GM12878 (cell line): ENCODE measurements around the gene HCST. TPM values are rescaled to one million over a fixed set of nuclear protein-coding genes. Genes with fewer than 3 reads are reported as not detected.

ENCODE experiments used
- BMI1 ChIP-seq: fragments of 450-650 bp; IDR thresholded peaks from 2 replicates; pipeline ENCODE4 v1.6.1; 2016; ENCODE audit warnings: mild to moderate bottlenecking, moderate library complexity, borderline replicate concordance
- CBFB ChIP-seq: IDR thresholded peaks from 2 replicates; pipeline ENCODE4 v1.6.1; 2016; ENCODE audit warnings: antibody characterized with exemption, low read depth
- CREB1 ChIP-seq: IDR thresholded peaks from 2 replicates; pipeline ENCODE4 v1.6.1; 2012; ENCODE audit warnings: low read depth, mild to moderate bottlenecking, inconsistent platforms
- DPF2 ChIP-seq: fragments of 450-650 bp; IDR thresholded peaks from 2 replicates; pipeline ENCODE4 v1.6.1; 2017; ENCODE audit warnings: mild to moderate bottlenecking
- ETV6 ChIP-seq, 2 experiments: fragments of 450-650 bp in 1 of 2; IDR thresholded peaks in 1 of 2; conservative IDR thresholded peaks in 1 of 2; 2 replicates each; pipeline ENCODE4 v1.6.1; 2014; ENCODE audit warnings: antibody characterized with exemption in 1 of 2, borderline replicate concordance in 1 of 2, low read depth in 1 of 2, mild to moderate bottlenecking in 1 of 2, moderate library complexity in 1 of 2
- IRF5 ChIP-seq: fragments of 450-650 bp; IDR thresholded peaks from 2 replicates; pipeline ENCODE4 v1.6.1; 2017; ENCODE audit warnings: borderline replicate concordance
- JUNB ChIP-seq: IDR thresholded peaks from 2 replicates; pipeline ENCODE4 v1.6.1; 2016; ENCODE audit warnings: antibody characterized with exemption, mild to moderate bottlenecking
- KDM1A ChIP-seq: fragments of 200-600 bp; sonication (generic); IDR thresholded peaks from 2 replicates; pipeline ENCODE4 v1.6.1; 2016; ENCODE audit warnings: borderline replicate concordance
- NBN ChIP-seq: fragments of 450-650 bp; IDR thresholded peaks from 2 replicates; pipeline ENCODE4 v1.6.1; 2016
- NR2C2 ChIP-seq: IDR thresholded peaks from 2 replicates; pipeline ENCODE4 v1.6.1; 2011; ENCODE audit warnings: borderline replicate concordance, low read depth; ENCODE audit not compliant: control insufficient read depth, insufficient read length
- POLR2AphosphoS5 ChIP-seq: IDR thresholded peaks from 2 replicates; pipeline ENCODE4 v1.6.1; 2011; ENCODE audit warnings: mild to moderate bottlenecking, low read length, inconsistent platforms
- RB1 ChIP-seq: fragments of 450-650 bp; formaldehyde crosslinking; IDR thresholded peaks from 2 replicates; pipeline ENCODE4 v1.6.1; 2017; ENCODE audit warnings: mild to moderate bottlenecking, borderline replicate concordance
- RBBP5 ChIP-seq: fragments of 200-600 bp; sonication (generic); conservative IDR thresholded peaks from 2 replicates; pipeline ENCODE4 v1.6.1; 2016
- RFX5 ChIP-seq: IDR thresholded peaks from 2 replicates; pipeline ENCODE4 v1.6.1; 2011; ENCODE audit warnings: low read depth, low read length, improper control_type of control experiment
- SMAD1 ChIP-seq: fragments of 450-650 bp; IDR thresholded peaks from 2 replicates; pipeline ENCODE4 v1.6.1; 2018; ENCODE audit warnings: mild to moderate bottlenecking, low read depth; ENCODE audit not compliant: partially characterized antibody
- SP1 ChIP-seq: IDR thresholded peaks from one replicate; pipeline ENCODE4 v1.6.1; 2011; ENCODE audit warnings: low read depth, low read length
- STAT1 ChIP-seq: fragments of 450-650 bp; conservative IDR thresholded peaks from 2 replicates; pipeline ENCODE4 v1.6.1; 2014; ENCODE audit warnings: antibody characterized with exemption, mild to moderate bottlenecking
- SUPT20H ChIP-seq: IDR thresholded peaks from 2 replicates; pipeline ENCODE4 v1.6.1; 2011; ENCODE audit warnings: low read depth, mild to moderate bottlenecking, low read length, moderate library complexity, borderline replicate concordance; ENCODE audit not compliant: control insufficient read depth
- SUZ12 ChIP-seq: fragments of 200-600 bp; sonication (generic); IDR thresholded peaks from one replicate; pipeline ENCODE4 v1.6.1; 2018; ENCODE audit warnings: antibody characterized with exemption, mild to moderate bottlenecking; ENCODE audit not compliant: unreplicated experiment
- TBL1XR1 ChIP-seq: IDR thresholded peaks from 2 replicates; pipeline ENCODE4 v1.6.1; 2012; ENCODE audit warnings: low read depth, low read length, improper control_type of control experiment
- TCF12 ChIP-seq: IDR thresholded peaks from 2 replicates; pipeline ENCODE4 v1.6.1; 2011; ENCODE audit warnings: low read depth, mild to moderate bottlenecking, low read length
- ZBTB4 ChIP-seq: fragments of 450-650 bp; formaldehyde crosslinking; IDR thresholded peaks from 2 replicates; pipeline ENCODE4 v1.4.0; 2022; ENCODE audit warnings: mild to moderate bottlenecking, moderate library complexity
- ZBTB40 ChIP-seq: fragments of 450-650 bp; IDR thresholded peaks from 2 replicates; pipeline ENCODE4 v1.6.1; 2016; ENCODE audit warnings: mild to moderate bottlenecking, moderate library complexity, borderline replicate concordance
- ZNF24 ChIP-seq: fragments of 450-650 bp; IDR thresholded peaks from 2 replicates; pipeline ENCODE4 v1.6.1; 2017; ENCODE audit warnings: antibody characterized with exemption, mild to moderate bottlenecking
- polyA plus RNA-seq, 11 experiments: library from polyadenylated mRNA; depleted of rRNA in 4 of 11; unstranded in 6 of 11; stranded (reverse) in 5 of 11; fragments of >200 nt; fragmentation: Nextera tagmentation in 4 of 11; fragmentation: Illumina TruSeq in 1 of 11; extraction: Ambion mirVana in 4 of 11; extraction: Trizol in 1 of 11; gene quantifications; 1 replicate in 1 of 11; 2 replicates in 10 of 11; pipeline versions ENCODE4 v1.2.1 to v1.2.3, GENCODE V29; 2011 to 2016; ENCODE audit warnings: inconsistent platforms in 2 of 11, missing spikeins in 2 of 11, low read depth in 1 of 11
- total RNA-seq, 4 experiments: library from RNA; depleted of rRNA in 3 of 4; stranded (reverse); fragments of >200 nt in 3 of 4; fragmentation: Illumina TruSeq in 1 of 4; extraction: Trizol in 1 of 4; gene quantifications; 2 replicates each; pipeline versions ENCODE4 v1.2.1 to v1.2.3, GENCODE V29; 2013 to 2021

The HCST gene
- total and polyA plus RNA-seq, 10 of the 15 experiments (the other 5 are each of a cell fraction or from before 2014, with no cell fraction given), result 7.5 to 79.6 (median 33.6) TPM

- TF ChIP-seq CBFB, result peak; percentile 20; the same call in 1 of the 2 replicates
- TF ChIP-seq TCF12, result peak; percentile 96
- TF ChIP-seq POLR2AphosphoS5, result no peak; the same call in 1 of the 2 replicates
- no peak for TF ChIP-seq KDM1A
- 0 out of 4 replicates have a peak, but pooled peaks of 1 of the 2 experiments have one; percentile 9 for TF ChIP-seq ETV6 (conservative IDR thresholded peaks at IDR 0.05 in 1 of 2, IDR thresholded peaks at IDR 0.05 in 1 of 2; ENCODE audit: borderline replicate concordance in 1 of 2, low read depth in 1 of 2)
- no peak for TF ChIP-seq JUNB
- peak; percentile 94 for TF ChIP-seq CREB1
- TF ChIP-seq IRF5, result no peak
- TF ChIP-seq NR2C2, result no peak
- TF ChIP-seq RFX5, result no peak
- no peak for TF ChIP-seq ZNF24
- peak; percentile 26; the same call in 1 of the 2 replicates for TF ChIP-seq DPF2
- no peak for TF ChIP-seq BMI1
- TF ChIP-seq ZBTB4, result no peak
- no peak for TF ChIP-seq SUZ12
- no peak for TF ChIP-seq STAT1
- no peak for TF ChIP-seq SMAD1
- 0 out of 2 replicates have a peak, but pooled peaks have one; percentile 20 for TF ChIP-seq ZBTB40
- TF ChIP-seq SUPT20H, result no peak
- peak; percentile 95 for TF ChIP-seq TBL1XR1
- peak; percentile 67 for TF ChIP-seq SP1
- TF ChIP-seq NBN, result peak; percentile 69
- TF ChIP-seq RBBP5, result no peak
- TF ChIP-seq RB1, result no peak
Observed at GRCh38 chr19:35899547-35900214, 2.6 kb upstream of the HCST start (continued).
